Natural killer cell (primary cell): Measurements from ENCODE around the gene GEMIN4. TPM values are rescaled to one million over a fixed set of nuclear protein-coding genes. Genes with fewer than 3 reads are reported as not detected.
A peak's percentile ranks its signal among the peaks of the same experiment; 100 is the strongest.

ENCODE experiments used
- ATAC-seq, 3 donors: fragments of 150-1000 bp in 2 of 3; fragments of 200-7000 bp in 1 of 3; cut with Tn5 transposase; 1 replicate in 1 of 3; 2 replicates in 2 of 3; pipeline ENCODE4 v1.10.0; 2021; ENCODE audit warnings: mild to moderate bottlenecking in 2 of 3, moderate library complexity in 2 of 3
- DNase-seq, 2 donors: peaks; one replicate each; pipeline versions ENCODE4 v3.0.0 to v3.0.0-alpha.2; 2013 to 2021; ENCODE audit warnings: mixed read lengths in 1 of 2
- H3K27ac ChIP-seq: one replicate; pipeline ENCODE4 v1.5.1; 2013; ENCODE audit warnings: mild to moderate bottlenecking, low read length
- H3K27me3 ChIP-seq: one replicate; pipeline ENCODE4 v1.6.1; 2013; ENCODE audit warnings: low read length; ENCODE audit not compliant: control insufficient read depth, insufficient read depth
- H3K36me3 ChIP-seq: one replicate; pipeline ENCODE4 v1.6.1; 2013; ENCODE audit warnings: low read length; ENCODE audit not compliant: control insufficient read depth, insufficient read depth
- H3K4me1 ChIP-seq: one replicate; pipeline ENCODE4 v1.6.1; 2013; ENCODE audit warnings: low read length; ENCODE audit not compliant: control insufficient read depth, insufficient read depth
- H3K4me3 ChIP-seq: one replicate; pipeline ENCODE4 v1.5.1; 2013; ENCODE audit warnings: low read length
- H3K9me3 ChIP-seq: one replicate; pipeline ENCODE4 v1.6.1; 2013; ENCODE audit warnings: low read length; ENCODE audit not compliant: control insufficient read depth, insufficient read depth
- H3K27ac Mint-ChIP-seq, 2 donors: one replicate each; pipeline ENCODE4 v1.8.0; 2022; ENCODE audit warnings: mild to moderate bottlenecking in 2 of 2, mixed read lengths in 2 of 2, moderate library complexity in 1 of 2
- H3K27me3 Mint-ChIP-seq, 2 donors: one replicate each; pipeline ENCODE4 v1.8.0; 2022; ENCODE audit warnings: low read depth in 2 of 2, mixed read lengths in 2 of 2
- H3K36me3 Mint-ChIP-seq: one replicate; pipeline ENCODE4 v1.8.0; 2022; ENCODE audit warnings: mixed read lengths
- H3K4me1 Mint-ChIP-seq, 2 donors: one replicate each; pipeline ENCODE4 v1.8.0; 2022; ENCODE audit warnings: mixed read lengths in 2 of 2
- H3K4me3 Mint-ChIP-seq: one replicate; pipeline ENCODE4 v1.8.0; 2022; ENCODE audit warnings: mild to moderate bottlenecking, moderate library complexity, mixed read lengths
- H3K9me3 Mint-ChIP-seq, 2 donors: one replicate each; pipeline ENCODE4 v1.8.0; 2022; ENCODE audit warnings: mixed read lengths in 2 of 2
- WGBS: methylation state at CpG from one replicate; pipeline ENCODE4 v1.1.7; 2013; ENCODE audit warnings: missing lambda C conversion rate; ENCODE audit not compliant: insufficient coverage; 5-methylcytosine and 5-hydroxymethylcytosine counted together
- intact Hi-C: fragments of 100-400 bp; cut with micrococcal nuclease; formaldehyde crosslinking; loops from one replicate; pipeline ENCODE4 v1.14.2; 2022
- total RNA-seq, 4 donors: library from RNA; stranded (reverse); fragments of 120-200 nt in 1 of 4; gene quantifications; one replicate each; pipeline versions ENCODE4 v1.2.3 to v1.2.4, GENCODE V29; 2013 to 2022
- TF ChIP-seq, protein P1 (sequence below): fragments of 200-600 bp; IDR thresholded peaks from one replicate; pipeline ENCODE4 v1.8.0; 2022; ENCODE audit warnings: antibody characterized with exemption

The GEMIN4 gene
- total RNA-seq, 3 donors from 2014 or later (not counting 1 experiment from before 2014, with no cell fraction given): 13.7 to 17.1 (median 13.7) TPM

GRCh38 chr17:733743-734142 is 18.3 kb downstream of the GEMIN4 start:
- DNase-seq (no peak), ATAC-seq (no peak)
- H3K9me3 Mint-ChIP-seq: no peaks in the 10 kb centered on the region
- TF ChIP-seq, protein P1, sequence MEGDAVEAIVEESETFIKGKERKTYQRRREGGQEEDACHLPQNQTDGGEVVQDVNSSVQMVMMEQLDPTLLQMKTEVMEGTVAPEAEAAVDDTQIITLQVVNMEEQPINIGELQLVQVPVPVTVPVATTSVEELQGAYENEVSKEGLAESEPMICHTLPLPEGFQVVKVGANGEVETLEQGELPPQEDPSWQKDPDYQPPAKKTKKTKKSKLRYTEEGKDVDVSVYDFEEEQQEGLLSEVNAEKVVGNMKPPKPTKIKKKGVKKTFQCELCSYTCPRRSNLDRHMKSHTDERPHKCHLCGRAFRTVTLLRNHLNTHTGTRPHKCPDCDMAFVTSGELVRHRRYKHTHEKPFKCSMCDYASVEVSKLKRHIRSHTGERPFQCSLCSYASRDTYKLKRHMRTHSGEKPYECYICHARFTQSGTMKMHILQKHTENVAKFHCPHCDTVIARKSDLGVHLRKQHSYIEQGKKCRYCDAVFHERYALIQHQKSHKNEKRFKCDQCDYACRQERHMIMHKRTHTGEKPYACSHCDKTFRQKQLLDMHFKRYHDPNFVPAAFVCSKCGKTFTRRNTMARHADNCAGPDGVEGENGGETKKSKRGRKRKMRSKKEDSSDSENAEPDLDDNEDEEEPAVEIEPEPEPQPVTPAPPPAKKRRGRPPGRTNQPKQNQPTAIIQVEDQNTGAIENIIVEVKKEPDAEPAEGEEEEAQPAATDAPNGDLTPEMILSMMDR: no peak
- WGBS: 93% methylated on average over 10 of the region's 10 CpGs
- Histone ChIP-seq H3K36me3 (no peaks in the 10 kb centered on the region), H3K4me3 (no peak overlapping the region), H3K9me3 (no peaks in the 10 kb centered on the region), H3K27me3 (no peaks in the 10 kb centered on the region), H3K27ac (no peak overlapping the region), H3K4me1 (peaks cover 12% of the 10 kb centered on the region)
- intact Hi-C loops: loop anchor here (2.0 kb wide), 1 partner anchor 17 kb away; no protein-coding TSS in a partner anchor
- peaks cover 8 to 19% of the 10 kb centered on the region in 2 donors for H3K4me1 Mint-ChIP-seq
- H3K4me3 Mint-ChIP-seq: peak overlapping the region; percentile 94
- H3K27ac Mint-ChIP-seq: no peak overlapping the region
- H3K27me3 Mint-ChIP-seq: no peaks in the 10 kb centered on the region
- no peaks in the 10 kb centered on the region for H3K36me3 Mint-ChIP-seq

GRCh38 chr17:732902-733720 is 19.0 kb downstream of the GEMIN4 start:
- intact Hi-C loops: loop anchor here (2.0 kb wide), 1 partner anchor 18 kb away; no protein-coding TSS in a partner anchor
- Histone ChIP-seq H3K27me3 (no peaks in the 10 kb centered on the region), H3K36me3 (no peaks in the 10 kb centered on the region), H3K9me3 (no peaks in the 10 kb centered on the region), H3K4me1 (peaks cover 12% of the 10 kb centered on the region), H3K4me3 (peak overlapping the region; percentile 17), H3K27ac (no peak overlapping the region)
- H3K27ac Mint-ChIP-seq: peak overlapping the region in 1 of 2 donors; percentile 56
- H3K36me3 Mint-ChIP-seq: no peaks in the 10 kb centered on the region
- no peaks in the 10 kb centered on the region for H3K27me3 Mint-ChIP-seq
- DNase-seq: peak in 1 of 2 donors; percentile 49
- peak; percentile 36 to 51 (median 36) for ATAC-seq
- peaks cover 8 to 19% of the 10 kb centered on the region in 2 donors for H3K4me1 Mint-ChIP-seq
- peak overlapping the region; percentile 94 for H3K4me3 Mint-ChIP-seq
- TF ChIP-seq, protein P1: no peak
- no peaks in the 10 kb centered on the region for H3K9me3 Mint-ChIP-seq
- WGBS: 12% methylated on average over 57 of the region's 57 CpGs

DNA sequence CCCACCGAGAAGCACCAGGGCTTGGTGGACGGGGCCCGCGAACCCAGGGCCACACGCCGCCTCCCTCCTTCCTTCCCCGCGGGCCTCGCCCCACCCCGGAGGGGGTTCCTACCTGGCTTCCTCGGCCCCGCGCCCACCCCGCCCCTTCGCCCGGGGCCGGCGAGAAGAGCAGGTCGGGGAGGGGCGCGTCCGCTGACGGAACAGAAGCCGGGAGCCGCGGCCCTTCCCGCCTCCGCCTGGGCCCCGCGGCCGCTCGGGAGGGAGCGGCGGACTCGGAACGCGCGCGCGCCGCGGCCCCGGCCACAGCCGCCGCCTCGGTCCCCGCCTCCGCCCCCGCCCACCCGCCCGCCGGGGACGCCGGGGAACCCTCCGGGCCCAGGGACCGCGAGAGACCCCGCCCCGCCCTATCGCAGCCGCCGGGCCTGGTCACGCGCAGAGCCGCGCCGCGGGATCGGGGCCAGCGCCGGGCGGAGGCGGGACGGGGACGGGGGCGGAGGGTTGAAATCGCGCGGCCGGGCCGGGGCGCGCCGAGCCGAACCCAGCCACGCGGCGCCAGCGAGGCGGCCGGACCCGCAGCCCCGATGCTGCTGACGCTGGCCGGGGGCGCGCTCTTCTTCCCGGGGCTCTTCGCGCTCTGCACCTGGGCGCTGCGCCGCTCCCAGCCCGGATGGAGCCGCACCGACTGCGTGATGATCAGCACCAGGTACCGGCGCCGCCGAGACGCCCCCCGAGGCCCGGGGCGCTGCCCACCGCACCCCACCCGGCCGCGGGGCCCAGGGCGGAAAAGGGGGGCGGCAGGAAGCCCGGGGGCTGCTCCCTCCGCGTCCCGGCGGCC is 19.8 kb downstream of the GEMIN4 start, which contains the start of gene TLCD3A:
Gene TLCD3A, plus strand, starts transcription at position 530 of the 835 bp plus-strand sequence. Its CDS starts 52 bp downstream, at position 582.
- WGBS: under 1% methylated on average over 126 of the region's 126 CpGs

More for the DNA sequence above, 19.8 kb downstream of the GEMIN4 start, which contains the start of gene TLCD3A:
- peak within 1 kb of the TSS; percentile 94 for H3K4me3 Mint-ChIP-seq
- H3K9me3 ChIP-seq: no peaks in the 10 kb centered on the region
- intact Hi-C loops: loop anchor here (2.0 kb wide), 1 partner anchor 19 kb away; no protein-coding TSS in a partner anchor
- peak; percentile 71 to 82 (median 82) for ATAC-seq
- no peaks in the 10 kb centered on the region for H3K36me3 Mint-ChIP-seq
- H3K27me3 Mint-ChIP-seq: no peaks in the 10 kb centered on the region
- no peaks in the 10 kb centered on the region for H3K27me3 ChIP-seq
- TF ChIP-seq, protein P1: no peak
- peaks cover 8 to 19% of the 10 kb centered on the region in 2 donors for H3K4me1 Mint-ChIP-seq
- H3K4me1 ChIP-seq: peaks cover 12% of the 10 kb centered on the region
- H3K27ac ChIP-seq: no peak within 1 kb of the TSS
- H3K27ac Mint-ChIP-seq: peak within 1 kb of the TSS in 1 of 2 donors; percentile 56
- H3K36me3 ChIP-seq: no peaks in the 10 kb centered on the region
- peak within 1 kb of the TSS; percentile 38 for H3K4me3 ChIP-seq
- H3K9me3 Mint-ChIP-seq: no peaks in the 10 kb centered on the region
- peak; percentile 30 to 65 for DNase-seq
